H1 (cell line): ENCODE data around the gene DNER. TPM values are rescaled to one million over a fixed set of nuclear protein-coding genes. Genes with fewer than 3 reads are reported as not detected.

ENCODE experiments used
- CTCF ChIA-PET: fragments of 300-600 bp; sonication (Branson Sonifier 250); formaldehyde crosslinking; loops from one replicate; lab custom pipeline; 2021; ENCODE audit not compliant: partially characterized antibody; lab: Charles Lee
- POLR2A ChIA-PET: fragments of 300-600 bp; sonication (Branson Sonifier 250); formaldehyde crosslinking; loops from one replicate; lab custom pipeline; 2021; ENCODE audit warnings: inconsistent platforms; ENCODE audit not compliant: partially characterized antibody; lab: Charles Lee
- DNase-seq, 2 experiments: peaks; one replicate each; pipeline versions ENCODE4 v3.0.0 to v3.0.0-alpha.2; 2010 to 2022; ENCODE audit warnings: low spot score in 2 of 2, low read depth in 1 of 2, mixed read lengths in 1 of 2
- FAIRE-seq: peaks from 2 replicates; lab custom pipeline; 2011; peaks lifted over from hg19 to GRCh38; lab: Jason Lieb, UNC
- H2AFZ ChIP-seq: 2 replicates; pipeline ENCODE4 v1.8.1; 2012; ENCODE audit warnings: low read length, inconsistent platforms
- H2AK5ac ChIP-seq: 2 replicates; pipeline ENCODE4 v1.6.1; 2013; ENCODE audit warnings: low read depth, low read length
- H2BK120ac ChIP-seq: replicated peaks from 2 replicates; pipeline ENCODE3; 2013; ENCODE audit warnings: low read depth, low read length, inconsistent platforms
- H2BK12ac ChIP-seq: 2 replicates; pipeline ENCODE4 v1.6.1; 2013; ENCODE audit warnings: low read depth, low read length
- H2BK15ac ChIP-seq: 2 replicates; pipeline ENCODE4 v1.6.1; 2013; ENCODE audit warnings: low read length
- H2BK20ac ChIP-seq: 2 replicates; pipeline ENCODE4 v1.6.1; 2013; ENCODE audit warnings: low read length
- H2BK5ac ChIP-seq: 2 replicates; pipeline ENCODE4 v1.6.1; 2013; ENCODE audit warnings: low read depth, low read length
- H3K14ac ChIP-seq: 2 replicates; pipeline ENCODE4 v1.6.1; 2013; ENCODE audit warnings: inconsistent platforms; ENCODE audit not compliant: insufficient read length
- H3K18ac ChIP-seq: 2 replicates; pipeline ENCODE4 v1.6.1; 2013; ENCODE audit warnings: low read length; ENCODE audit errors: extremely low read depth
- H3K23ac ChIP-seq: 2 replicates; pipeline ENCODE4 v1.6.1; 2013; ENCODE audit warnings: inconsistent platforms; ENCODE audit not compliant: insufficient read length
- H3K23me2 ChIP-seq: 2 replicates; pipeline ENCODE4 v1.6.1; 2013; ENCODE audit warnings: low read depth, low read length
- H3K27ac ChIP-seq: 2 replicates; pipeline ENCODE4 v1.6.1; 2011; ENCODE audit warnings: low read depth, low read length, inconsistent platforms
- H3K27me3 ChIP-seq, 4 experiments: replicated peaks in 1 of 4; 1 replicate in 1 of 4; 2 replicates in 3 of 4; pipeline versions ENCODE4 v1.6.1 to v1.8.1; 2011 to 2013; ENCODE audit warnings: low read length in 3 of 4, mild to moderate bottlenecking in 3 of 4, inconsistent platforms in 2 of 4, mixed read lengths in 2 of 4, moderate library complexity in 1 of 4; ENCODE audit not compliant: control insufficient read depth in 3 of 4, insufficient read depth in 3 of 4; ENCODE audit errors: extremely low read depth in 1 of 4
- H3K36me3 ChIP-seq, 4 experiments: 2 replicates each; pipeline versions ENCODE4 v1.6.1 to v1.8.1; 2011 to 2013; ENCODE audit warnings: mild to moderate bottlenecking in 4 of 4, low read length in 3 of 4, moderate library complexity in 2 of 4, control low read depth in 1 of 4, inconsistent platforms in 1 of 4; ENCODE audit not compliant: insufficient read depth in 4 of 4, control insufficient read depth in 2 of 4
- H3K4ac ChIP-seq: replicated peaks from 2 replicates; pipeline ENCODE3; 2013; ENCODE audit warnings: low read length, low read depth, mixed read lengths, inconsistent platforms; ENCODE audit not compliant: insufficient read length
- H3K4me1 ChIP-seq, 4 experiments: replicated peaks in 1 of 4; 1 replicate in 1 of 4; 2 replicates in 3 of 4; pipeline versions ENCODE4 v1.6.1 to v1.8.1; 2011 to 2013; ENCODE audit warnings: low read length in 3 of 4, inconsistent platforms in 2 of 4, mixed read lengths in 1 of 4; ENCODE audit not compliant: insufficient read depth in 4 of 4, control insufficient read depth in 3 of 4
- H3K4me2 ChIP-seq, 2 experiments: 2 replicates each; pipeline versions ENCODE4 v1.6.1 to v1.8.1; 2011 to 2013; ENCODE audit warnings: low read depth in 2 of 2, low read length in 2 of 2, control low read depth in 1 of 2, inconsistent platforms in 1 of 2, mild to moderate bottlenecking in 1 of 2; ENCODE audit not compliant: insufficient read depth in 1 of 2
- H3K4me3 ChIP-seq, 4 experiments: fragments of 200-600, 300-600 bp in 1 of 4; sonication (generic), shearing (Covaris generic), sonication (Bioruptor Twin) in 1 of 4; 2 replicates each; pipeline versions ENCODE4 v1.5.1 to v1.8.1; 2011 to 2016; ENCODE audit warnings: low read length in 4 of 4, low read depth in 3 of 4, control low read depth in 2 of 4, inconsistent platforms in 2 of 4, mild to moderate bottlenecking in 2 of 4, mixed read lengths in 1 of 4, moderate library complexity in 1 of 4; ENCODE audit not compliant: insufficient read depth in 2 of 4; ENCODE audit errors: extremely low read depth in 1 of 4
- H3K56ac ChIP-seq: replicated peaks from 2 replicates; pipeline ENCODE3; 2013; ENCODE audit warnings: low read depth, mild to moderate bottlenecking, mixed read lengths, low read length, inconsistent platforms; ENCODE audit not compliant: insufficient read length
- H3K79me1 ChIP-seq: 2 replicates; pipeline ENCODE4 v1.6.1; 2013; ENCODE audit warnings: low read depth, low read length, control low read depth
- H3K79me2 ChIP-seq, 2 experiments: 2 replicates each; pipeline versions ENCODE4 v1.6.1 to v1.8.1; 2012 to 2013; ENCODE audit warnings: low read length in 2 of 2, mild to moderate bottlenecking in 2 of 2, inconsistent platforms in 1 of 2; ENCODE audit not compliant: insufficient read depth in 2 of 2, control insufficient read depth in 1 of 2
- H3K9ac ChIP-seq, 4 experiments: replicated peaks in 1 of 4; 1 replicate in 1 of 4; 2 replicates in 3 of 4; pipeline versions ENCODE4 v1.6.1 to v1.8.1; 2011 to 2013; ENCODE audit warnings: low read depth in 3 of 4, low read length in 3 of 4, control low read depth in 2 of 4, mild to moderate bottlenecking in 2 of 4, moderate library complexity in 2 of 4, inconsistent platforms in 1 of 4; ENCODE audit errors: extremely low read depth in 1 of 4
- H3K9me3 ChIP-seq, 2 experiments: 2 replicates each; pipeline versions ENCODE4 v1.6.1 to v1.8.1; 2012 to 2013; ENCODE audit warnings: mild to moderate bottlenecking in 2 of 2, moderate library complexity in 2 of 2, control low read depth in 1 of 2, inconsistent platforms in 1 of 2, low read depth in 1 of 2, low read length in 1 of 2, mixed read lengths in 1 of 2; ENCODE audit not compliant: insufficient read depth in 2 of 2
- H4K20me1 ChIP-seq, 2 experiments: replicated peaks in 1 of 2; 2 replicates each; pipeline versions ENCODE3 to v1.8.1; 2011 to 2013; ENCODE audit warnings: inconsistent platforms in 2 of 2, low read length in 2 of 2, mild to moderate bottlenecking in 1 of 2; ENCODE audit not compliant: insufficient read depth in 2 of 2, control insufficient read depth in 1 of 2
- H4K5ac ChIP-seq: 2 replicates; pipeline ENCODE4 v1.6.1; 2013; ENCODE audit warnings: low read length, low read depth, mixed read lengths, inconsistent platforms; ENCODE audit not compliant: insufficient read length
- H4K8ac ChIP-seq: 2 replicates; pipeline ENCODE4 v1.8.0; 2013; ENCODE audit warnings: mild to moderate bottlenecking, moderate library complexity, low read length, inconsistent platforms; ENCODE audit not compliant: insufficient read depth; ENCODE audit errors: extremely low read depth
- H4K91ac ChIP-seq: replicated peaks from 2 replicates; pipeline ENCODE3; 2013; ENCODE audit warnings: low read length, mixed read lengths, inconsistent platforms; ENCODE audit not compliant: insufficient read length
- BACH1 ChIP-seq: IDR thresholded peaks from 2 replicates; pipeline ENCODE4 v1.6.1; 2012; ENCODE audit warnings: low read length, improper control_type of control experiment
- CBX5 ChIP-seq: fragments of 300-800, 300-1000 bp; sonication (generic); IDR thresholded peaks from 2 replicates; pipeline ENCODE4 v1.7.1; 2016; ENCODE audit warnings: antibody characterized with exemption, low read length, low read depth
- CHD2 ChIP-seq: IDR thresholded peaks from 2 replicates; pipeline ENCODE4 v1.6.1; 2012; ENCODE audit warnings: low read length, improper control_type of control experiment
- HDAC2 ChIP-seq, 2 experiments: fragments of 300-600 bp in 1 of 2; sonication (generic) in 1 of 2; IDR thresholded peaks; 2 replicates each; pipeline ENCODE4 v1.6.1; 2011 to 2012; ENCODE audit warnings: low read depth in 2 of 2, low read length in 2 of 2, mild to moderate bottlenecking in 2 of 2, moderate library complexity in 2 of 2, borderline replicate concordance in 1 of 2, inconsistent platforms in 1 of 2
- JUN ChIP-seq: IDR thresholded peaks from 2 replicates; pipeline ENCODE4 v1.6.1; 2011; ENCODE audit warnings: low read depth, mild to moderate bottlenecking, improper control_type of control experiment, low read length
- JUND ChIP-seq: IDR thresholded peaks from 2 replicates; pipeline ENCODE4 v1.6.1; 2011; ENCODE audit warnings: mild to moderate bottlenecking, improper control_type of control experiment, low read length
- PHF8 ChIP-seq: fragments of 200-600 bp; sonication (generic); conservative IDR thresholded peaks from 2 replicates; pipeline ENCODE4 v1.7.1; 2012; ENCODE audit warnings: low read depth, mild to moderate bottlenecking, inconsistent platforms, low read length, moderate library complexity
- POLR2A ChIP-seq, 2 experiments: IDR thresholded peaks; 1 replicate in 1 of 2; 2 replicates in 1 of 2; pipeline ENCODE4 v1.6.1; 2011; ENCODE audit warnings: low read depth in 2 of 2, low read length in 2 of 2, mild to moderate bottlenecking in 2 of 2; ENCODE audit errors: control extremely low read depth in 1 of 2
- RXRA ChIP-seq: IDR thresholded peaks from 2 replicates; pipeline ENCODE4 v1.6.1; 2011; ENCODE audit warnings: low read depth, mild to moderate bottlenecking, low read length, moderate library complexity; ENCODE audit not compliant: insufficient read depth
- SIX5 ChIP-seq: IDR thresholded peaks from 2 replicates; pipeline ENCODE4 v1.6.1; 2011; ENCODE audit warnings: mild to moderate bottlenecking, low read depth, low read length
- WGBS, 2 experiments: shearing (Covaris generic) in 1 of 2; methylation state at CpG; one replicate each; pipeline versions ENCODE4 v1.1.6 to v1.1.7; 2013 to 2015; ENCODE audit warnings: low lambda C conversion rate in 2 of 2, mixed read lengths in 2 of 2, inconsistent platforms in 1 of 2, low coverage in 1 of 2, missing lambda C conversion rate in 1 of 2; ENCODE audit not compliant: insufficient replicate concordance in 2 of 2, insufficient coverage in 1 of 2, insufficient read length in 1 of 2; ENCODE audit errors: extremely low coverage in 1 of 2, missing lambda C conversion rate in 1 of 2; 5-methylcytosine and 5-hydroxymethylcytosine counted together
- polyA plus RNA-seq, 7 experiments: library from polyadenylated mRNA; depleted of rRNA in 3 of 7; stranded (reverse) in 5 of 7; unstranded in 2 of 7; fragments of >200 nt in 5 of 7; fragments of 200-250 nt in 2 of 7; gene quantifications; 1 replicate in 5 of 7; 2 replicates in 1 of 7; 4 replicates in 1 of 7; pipeline versions ENCODE4 v1.2.1 to v1.2.3, GENCODE V29; 2011 to 2013; ENCODE audit warnings: missing spikeins in 2 of 7, mixed read lengths in 2 of 7
- total RNA-seq: library from RNA; stranded (reverse); fragmentation: NEBNext Ultra II Directional; extraction: Animal tissue kit (Norgen Biotek cat#: 25700); gene quantifications from 2 replicates; pipeline ENCODE4 v1.2.1, GENCODE V29; 2021
- TF ChIP-seq, protein P1 (sequence below), 3 experiments: IDR thresholded peaks; 1 replicate in 2 of 3; 2 replicates in 1 of 3; pipeline versions ENCODE4 v1.5.1 to v1.6.1; 2011; ENCODE audit warnings: low read length in 3 of 3, mild to moderate bottlenecking in 3 of 3, inconsistent platforms in 2 of 3, low read depth in 1 of 3, moderate library complexity in 1 of 3; ENCODE audit not compliant: insufficient read depth in 1 of 3; ENCODE audit errors: control extremely low read depth in 1 of 3

DNER gene
- total and polyA plus RNA-seq, 2 of the 8 experiments (the other 6 are each of a cell fraction or from before 2014, with no cell fraction given) = 6.8 to 16.3 TPM

DNA sequence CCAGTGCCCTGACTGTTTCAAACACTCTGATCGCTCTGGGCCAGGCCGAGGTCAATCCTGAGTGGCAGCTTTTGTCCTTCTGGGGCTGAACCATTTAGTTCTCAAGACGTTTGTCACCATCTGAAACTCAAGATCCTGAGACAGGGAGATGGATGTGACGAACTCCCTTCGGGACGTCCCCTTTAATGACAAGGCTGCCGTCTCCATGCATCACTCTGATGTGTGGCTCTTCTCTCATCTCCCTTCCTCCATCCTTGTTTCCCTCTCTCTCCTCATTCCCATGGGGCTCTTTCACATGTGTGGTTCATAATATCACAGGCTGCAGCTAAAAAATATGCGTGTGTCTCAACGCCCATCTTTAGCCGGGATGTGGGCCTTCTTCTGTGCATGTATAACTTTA is 189.6 kb downstream of the DNER start:
- no peaks in the 10 kb centered on the region; a peak in 1 of 7 replicates for H3K27me3 ChIP-seq
- H2BK15ac ChIP-seq = no peak overlapping the region
- no peak overlapping the region for H3K9ac ChIP-seq
- POLR2A ChIA-PET = no interaction called here
- H3K18ac ChIP-seq = no peak overlapping the region
- no peak overlapping the region for H4K91ac ChIP-seq
- H3K56ac ChIP-seq = no peak overlapping the region
- H4K5ac ChIP-seq = no peak overlapping the region
- no peak overlapping the region for H2AFZ ChIP-seq
- H4K20me1 ChIP-seq = no peaks in the 10 kb centered on the region
- H3K79me1 ChIP-seq = no peaks in the 10 kb centered on the region
- TF ChIP-seq CHD2 = no peak
- TF ChIP-seq HDAC2 (IDR thresholded peaks at IDR 0.05; ENCODE audit: borderline replicate concordance in 1 of 2, low read depth in 2 of 2, low read length in 2 of 2) = no peak
- no peak for TF ChIP-seq POLR2A (IDR thresholded peaks at IDR 0.05; ENCODE audit: control extremely low read depth in 1 of 2, low read depth in 2 of 2, low read length in 2 of 2)
- TF ChIP-seq BACH1 = no peak
- no peak for TF ChIP-seq SIX5
- no peak for TF ChIP-seq JUND
- TF ChIP-seq CBX5 = no peak
- no peak for TF ChIP-seq RXRA
- no peak for TF ChIP-seq JUN
- TF ChIP-seq PHF8 = no peak
- TF ChIP-seq, protein P1, sequence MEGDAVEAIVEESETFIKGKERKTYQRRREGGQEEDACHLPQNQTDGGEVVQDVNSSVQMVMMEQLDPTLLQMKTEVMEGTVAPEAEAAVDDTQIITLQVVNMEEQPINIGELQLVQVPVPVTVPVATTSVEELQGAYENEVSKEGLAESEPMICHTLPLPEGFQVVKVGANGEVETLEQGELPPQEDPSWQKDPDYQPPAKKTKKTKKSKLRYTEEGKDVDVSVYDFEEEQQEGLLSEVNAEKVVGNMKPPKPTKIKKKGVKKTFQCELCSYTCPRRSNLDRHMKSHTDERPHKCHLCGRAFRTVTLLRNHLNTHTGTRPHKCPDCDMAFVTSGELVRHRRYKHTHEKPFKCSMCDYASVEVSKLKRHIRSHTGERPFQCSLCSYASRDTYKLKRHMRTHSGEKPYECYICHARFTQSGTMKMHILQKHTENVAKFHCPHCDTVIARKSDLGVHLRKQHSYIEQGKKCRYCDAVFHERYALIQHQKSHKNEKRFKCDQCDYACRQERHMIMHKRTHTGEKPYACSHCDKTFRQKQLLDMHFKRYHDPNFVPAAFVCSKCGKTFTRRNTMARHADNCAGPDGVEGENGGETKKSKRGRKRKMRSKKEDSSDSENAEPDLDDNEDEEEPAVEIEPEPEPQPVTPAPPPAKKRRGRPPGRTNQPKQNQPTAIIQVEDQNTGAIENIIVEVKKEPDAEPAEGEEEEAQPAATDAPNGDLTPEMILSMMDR (IDR thresholded peaks at IDR 0.05; ENCODE audit: control extremely low read depth in 1 of 3, insufficient read depth in 1 of 3, low read depth in 1 of 3, low read length in 3 of 3) = no peak
- H3K4me1 ChIP-seq = no peaks in the 10 kb centered on the region
- FAIRE-seq (no peak), DNase-seq (no peak)
- no peaks in the 10 kb centered on the region for H3K36me3 ChIP-seq
- no peaks in the 10 kb centered on the region for H3K23me2 ChIP-seq
- no peak overlapping the region for H2BK5ac ChIP-seq
- H3K9me3 ChIP-seq = no peaks in the 10 kb centered on the region
- no peak overlapping the region for H2BK12ac ChIP-seq
- H3K79me2 ChIP-seq = no peaks in the 10 kb centered on the region
- no peak overlapping the region for H3K4me2 ChIP-seq
- no peak overlapping the region for H3K4me3 ChIP-seq
- H3K14ac ChIP-seq = no peak overlapping the region
- no peak overlapping the region for H2BK120ac ChIP-seq
- no peak overlapping the region for H3K4ac ChIP-seq
- H2BK20ac ChIP-seq = no peak overlapping the region
- no peak overlapping the region for H2AK5ac ChIP-seq
- H3K23ac ChIP-seq = no peak overlapping the region
- H4K8ac ChIP-seq = no peak overlapping the region
- CTCF ChIA-PET = interaction anchor here (1.7 to 2.0 kb wide), 2 partner anchors 10 to 62 kb away, joined by 4 to 7 read pairs; no protein-coding TSS in a partner anchor
- H3K27ac ChIP-seq = no peak overlapping the region
- WGBS, 2 experiments = 95% methylated on average over 10 of the region's 10 CpGs; no CpG with 5 or more reads in 1 of the 2 experiments
